Glomerular endothelial cell (primary cell): ENCODE measurements around the gene ACY1. TPM values are rescaled to one million over a fixed set of nuclear protein-coding genes. Genes with fewer than 3 reads are reported as not detected.
"Not testable (repeated sequence)": the region's sequence is repeated elsewhere in the genome, so short reads cannot be mapped to it uniquely, and the experiment has no call there.

ENCODE experiments used
- DNase-seq: peaks from one replicate; pipeline ENCODE4 v3.0.0-alpha.2; 2011; ENCODE audit warnings: low read depth, low spot score; ENCODE audit errors: extremely low read depth
- total RNA-seq: library from RNA; depleted of rRNA; stranded (reverse); fragments of >200 nt; gene quantifications from 2 replicates; pipeline ENCODE4 v1.2.3, GENCODE V29; 2015

Gene ACY1
- total RNA-seq, 1 donor from 2014 or later: 24.2 TPM

DNA sequence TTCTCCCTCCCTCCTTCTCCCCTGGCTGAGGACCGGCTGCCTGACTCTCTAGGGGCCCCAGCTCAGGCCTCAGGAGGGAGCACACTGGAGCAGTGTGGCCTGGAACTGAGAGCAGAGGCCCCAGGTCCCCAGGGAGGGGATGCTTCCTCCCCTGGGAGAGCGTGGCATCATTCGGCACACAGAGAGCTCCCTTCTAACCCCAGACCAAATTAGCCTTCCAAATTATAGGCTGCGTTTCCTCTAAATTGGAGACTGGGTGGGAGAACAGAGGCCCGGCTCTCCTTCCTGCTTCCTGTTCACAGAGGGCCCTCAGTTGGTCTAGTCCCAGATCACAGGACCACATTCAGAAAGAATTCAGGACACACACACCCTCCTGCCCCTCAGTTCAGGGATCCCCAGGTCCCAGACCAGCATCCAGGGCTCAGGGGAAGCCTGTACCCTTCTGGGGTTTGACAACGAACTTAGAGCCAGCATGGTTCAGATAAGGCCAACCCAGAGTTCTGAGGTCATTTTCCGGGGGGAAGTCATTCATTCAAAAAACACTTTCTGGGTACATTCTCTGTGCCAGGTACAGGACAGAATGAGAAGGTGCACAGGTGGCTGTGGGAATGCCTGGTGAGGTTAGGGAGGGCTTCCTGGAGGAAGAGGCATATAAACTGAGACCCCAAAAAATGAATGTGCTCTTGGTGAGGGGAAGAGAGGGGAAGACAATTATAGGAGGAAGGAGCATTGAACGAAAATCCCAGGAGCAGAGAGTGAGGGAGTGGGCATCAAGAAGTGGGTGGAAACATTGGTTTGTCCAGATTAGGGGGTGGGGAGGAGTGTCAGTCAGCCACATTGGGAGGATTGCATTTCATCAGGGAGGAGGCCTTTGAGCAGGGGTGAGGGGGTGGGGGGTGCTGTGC is 40.8 kb downstream of the ACY1 start:
- no peak for DNase-seq

- DNase-seq: no peak
Measured at GRCh38 chr3:52024765-52025452, 41.6 kb downstream of the ACY1 start.

GRCh38 chr3:52025453-52025852 is 42.1 kb downstream of the ACY1 start:
- no peak for DNase-seq

DNA sequence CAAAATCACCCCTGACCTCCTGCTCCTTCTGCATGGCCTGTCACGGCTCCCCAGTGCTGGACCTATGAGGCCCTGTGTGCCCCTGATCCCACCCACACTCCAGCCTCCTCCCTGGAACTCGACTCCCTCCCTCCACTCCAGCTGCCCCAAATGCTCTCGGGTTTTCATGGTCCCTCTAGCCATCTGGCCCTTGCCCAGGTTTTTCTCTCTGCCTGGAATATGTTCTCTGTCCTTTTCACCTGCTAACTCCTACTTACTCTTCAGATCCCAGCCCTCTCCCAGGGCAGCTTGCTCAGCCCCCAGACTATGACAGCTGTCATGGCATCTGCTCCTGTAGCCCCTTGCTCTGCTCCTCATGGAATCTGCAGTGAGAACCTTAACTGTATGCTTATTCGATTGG is 42.7 kb downstream of the ACY1 start:
- DNase-seq: no peak

GRCh38 chr3:52028572-52028971 is 45.2 kb downstream of the ACY1 start:
- no peak for DNase-seq

GRCh38 chr3:52029053-52029452 is 45.7 kb downstream of the ACY1 start:
- DNase-seq: no peak

GRCh38 chr3:52029535-52029934 is 46.2 kb downstream of the ACY1 start:
- DNase-seq: no peak

DNA sequence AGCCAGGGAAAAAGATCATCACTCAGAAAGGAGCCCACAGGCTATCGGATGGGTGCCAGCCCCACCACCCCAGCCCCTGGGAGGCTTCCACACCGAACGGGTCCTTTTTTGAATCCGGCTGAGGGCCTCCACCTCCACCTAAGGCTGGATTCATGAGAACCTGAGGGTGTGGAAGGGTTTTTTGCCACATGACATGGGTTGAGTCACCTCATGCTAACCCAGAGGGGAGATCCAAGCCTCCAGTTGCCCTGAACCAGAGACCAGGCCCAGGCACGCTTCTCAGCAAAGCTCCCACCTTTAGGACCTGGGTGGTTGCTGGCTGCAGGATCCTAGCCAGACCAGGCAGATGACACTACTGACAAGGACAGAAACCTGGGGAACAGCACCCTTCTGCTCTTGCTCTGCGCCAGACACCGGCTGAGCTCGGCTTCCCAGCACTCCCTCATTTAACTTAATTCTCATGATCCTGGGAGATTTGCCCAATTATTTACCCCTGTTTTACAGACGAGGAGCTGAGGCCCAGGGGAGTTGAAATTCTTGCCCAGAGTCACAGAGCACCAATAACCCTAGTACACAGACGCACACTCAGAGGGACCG is 47.5 kb downstream of the ACY1 start:
- DNase-seq: no peak

GRCh38 chr3:52031896-52032295 is 48.6 kb downstream of the ACY1 start:
- DNase-seq: no peak

- DNase-seq: no peak
Measured at GRCh38 chr3:52032702-52033408, 49.5 kb downstream of the ACY1 start.

- DNase-seq: not testable (repeated sequence)
Measured at GRCh38 chr3:52033748-52034147, 50.4 kb downstream of the ACY1 start.

GRCh38 chr3:52034212-52034611 is 50.9 kb downstream of the ACY1 start:
- no peak for DNase-seq

DNA sequence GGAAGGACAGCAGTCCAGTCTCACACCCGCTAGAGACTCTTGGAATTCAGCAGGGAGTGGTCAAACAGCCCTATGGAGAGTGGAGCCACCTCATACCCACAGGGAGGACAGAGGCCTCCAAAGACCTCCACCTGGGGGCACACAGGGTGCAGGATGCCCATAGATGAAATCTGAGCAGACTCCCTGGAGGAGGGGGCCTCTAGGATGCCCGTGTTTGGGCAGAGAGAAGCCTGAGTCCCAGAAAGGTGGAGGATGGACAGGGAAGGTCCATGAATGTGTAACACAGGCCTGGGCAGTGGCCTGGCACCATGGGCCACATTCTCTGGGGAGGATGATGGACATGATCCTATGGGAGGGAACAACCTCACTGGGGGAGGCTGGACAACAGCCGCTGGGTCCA is 51.3 kb downstream of the ACY1 start:
- no peak for DNase-seq

DNA sequence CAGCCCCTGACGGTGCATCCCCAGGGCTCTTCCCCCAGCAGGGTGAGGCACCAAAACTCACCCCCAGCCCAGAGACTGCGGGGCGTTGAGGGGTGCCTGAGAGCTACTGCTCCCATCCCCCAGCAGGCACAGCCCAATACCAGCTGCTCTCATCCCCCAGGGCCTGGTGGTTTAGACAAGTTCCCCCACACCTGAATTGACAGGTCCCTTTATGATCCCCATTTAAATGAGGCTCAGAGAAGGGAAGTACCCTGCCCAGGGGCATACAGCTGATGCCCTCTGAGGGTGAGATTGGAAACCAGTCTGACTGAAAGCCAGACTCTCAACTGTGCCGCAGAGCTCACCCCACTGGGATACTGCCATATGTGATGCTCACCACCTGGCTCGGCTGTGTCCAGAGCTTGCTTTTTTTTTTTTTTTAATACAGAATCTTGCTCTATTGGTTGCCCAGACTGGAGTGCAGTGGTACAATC is 52.9 kb downstream of the ACY1 start:
- no peak for DNase-seq

GRCh38 chr3:52036829-52037228 is 53.5 kb downstream of the ACY1 start:
- no peak for DNase-seq

DNA sequence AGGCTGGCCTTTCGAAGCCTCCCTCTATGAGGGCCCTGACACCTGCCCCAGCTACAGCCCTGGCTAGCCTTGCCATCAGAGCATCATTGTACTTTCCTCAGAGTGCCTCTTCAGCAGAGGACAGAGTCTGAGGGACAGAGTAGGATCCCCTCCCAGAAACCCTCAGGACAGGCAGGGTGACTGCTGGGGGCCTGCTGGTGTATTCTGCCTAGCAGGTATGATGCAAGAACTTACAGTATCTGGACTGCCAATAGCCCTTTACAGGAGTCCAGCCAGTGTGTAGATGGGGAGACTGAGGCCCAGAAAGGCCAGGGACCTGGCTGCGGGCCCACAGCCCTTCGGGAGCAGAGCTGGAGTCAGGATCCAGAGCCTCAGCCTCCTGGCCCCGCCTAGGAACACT is 54.0 kb downstream of the ACY1 start:
- no peak for DNase-seq

DNA sequence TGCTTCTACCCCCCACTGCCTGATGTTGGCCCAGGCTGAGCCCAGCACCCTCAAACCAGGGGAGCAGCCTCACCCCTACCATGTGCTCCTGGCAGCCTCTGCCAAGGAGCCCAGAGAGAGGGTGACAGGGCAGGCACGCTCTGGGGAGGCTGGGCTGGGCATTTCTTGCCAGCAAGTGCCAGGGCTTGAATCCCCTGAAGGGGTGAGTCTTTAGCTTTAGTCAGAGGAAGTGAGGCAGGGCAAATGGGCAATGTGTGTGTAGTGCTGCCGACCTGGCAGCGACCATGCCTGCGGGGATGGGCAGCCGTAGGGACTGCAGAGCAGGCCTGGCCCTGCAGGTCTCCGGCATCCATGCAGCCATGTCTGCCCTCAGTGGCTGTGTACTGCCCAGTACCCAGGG is 54.9 kb downstream of the ACY1 start:
- DNase-seq: no peak
